ENCODE data around the gene APOL1.
"Not testable (repeated sequence)": the region's sequence is repeated elsewhere in the genome, so short reads cannot be mapped to it uniquely, and the experiment has no call there.

APOL1 gene

DNA sequence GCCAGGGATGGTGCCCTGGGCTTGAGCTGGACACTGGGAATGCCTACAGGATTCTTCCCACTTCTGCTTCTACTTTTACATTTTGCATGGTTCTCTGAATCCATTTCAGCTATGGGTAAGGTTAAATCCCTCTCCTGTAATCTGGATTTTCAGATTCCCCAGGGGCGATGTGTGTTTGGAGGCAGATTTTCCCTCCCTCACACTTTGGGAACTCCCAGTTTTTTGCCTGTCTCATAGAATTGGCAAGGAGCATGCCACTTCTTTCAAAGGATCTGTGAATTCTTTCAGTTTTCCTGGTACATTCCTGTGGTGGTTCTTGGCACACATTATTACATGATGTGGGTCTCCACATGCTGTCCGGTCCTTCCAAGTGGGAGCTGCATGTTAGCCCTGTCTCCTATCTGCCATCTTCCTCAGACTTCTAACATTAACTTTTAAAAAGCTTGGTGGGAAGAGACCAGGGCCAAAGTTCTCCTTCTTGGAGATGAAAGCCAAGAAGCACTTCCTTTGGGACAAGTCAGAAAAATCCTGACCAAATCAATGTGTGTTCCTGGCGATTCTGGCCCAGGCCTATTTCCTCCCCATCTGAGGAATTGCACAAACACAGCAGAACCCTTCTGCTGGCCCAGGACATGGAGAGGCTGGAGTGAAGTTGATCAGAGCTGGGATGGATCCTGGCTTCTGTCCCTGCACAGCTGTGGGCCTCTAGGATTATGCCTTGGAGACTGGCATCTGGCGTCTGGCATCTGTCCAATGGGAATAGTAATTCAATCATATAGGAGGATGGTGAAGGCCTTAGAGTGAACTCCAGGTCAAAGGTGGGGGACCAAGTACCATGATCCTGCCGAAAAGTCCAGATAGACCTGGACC lies 8.2 kb upstream of the APOL1 start:
- no peak for DNase-seq (ENCODE audit: extremely low read depth in 1 of 2, low read depth in 1 of 2)

DNA sequence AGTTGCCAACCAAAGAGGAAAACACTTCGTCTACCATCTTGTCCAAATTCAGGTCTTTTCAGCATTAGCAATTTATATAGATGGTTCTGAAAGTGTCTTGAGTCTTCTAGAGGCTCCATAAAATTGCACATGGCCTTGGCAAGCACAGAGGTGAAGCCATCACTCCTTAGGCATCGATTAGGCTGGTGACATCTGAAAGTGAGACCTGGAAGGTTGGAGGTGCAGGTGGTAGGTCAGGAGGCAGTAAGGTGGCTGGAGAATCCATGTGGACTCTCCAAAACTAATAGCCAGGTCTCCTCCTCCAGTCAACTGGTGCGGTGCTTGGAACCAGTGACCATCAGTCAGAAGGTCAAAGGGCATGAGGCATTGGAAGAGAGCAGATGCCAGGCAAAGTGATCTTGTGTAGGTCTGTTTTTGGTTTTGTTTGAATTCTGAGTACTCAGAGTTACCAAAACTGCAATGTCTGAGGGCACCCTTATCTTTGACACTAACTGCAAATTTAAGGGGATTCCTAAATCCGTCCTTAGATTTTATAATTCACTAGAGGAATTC lies 7.1 kb upstream of the APOL1 start:
- no peak for DNase-seq (ENCODE audit: extremely low read depth in 1 of 2, low read depth in 1 of 2)

DNA sequence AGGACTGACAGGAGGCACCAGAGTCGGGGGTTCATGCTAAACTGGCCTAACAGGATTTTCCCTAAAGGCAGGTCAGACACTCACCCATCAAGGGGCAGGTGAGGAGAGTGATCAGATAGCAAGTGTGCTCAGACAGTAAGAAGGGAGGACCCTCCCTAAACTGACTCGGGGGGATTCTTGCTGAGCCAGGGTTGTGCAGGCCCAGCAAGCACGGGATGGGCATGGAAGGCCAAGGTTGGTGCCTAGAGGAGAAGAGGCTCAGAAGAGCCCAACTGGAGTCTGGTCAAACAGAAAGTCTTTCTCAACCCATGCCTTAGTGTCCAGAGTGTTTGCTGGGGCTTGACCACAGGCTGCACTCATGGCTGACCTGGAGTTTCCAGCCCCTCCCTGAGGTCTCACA lies 6.2 kb upstream of the APOL1 start:
- DNase-seq (ENCODE audit: extremely low read depth in 1 of 2, low read depth in 1 of 2) = no peak

DNA sequence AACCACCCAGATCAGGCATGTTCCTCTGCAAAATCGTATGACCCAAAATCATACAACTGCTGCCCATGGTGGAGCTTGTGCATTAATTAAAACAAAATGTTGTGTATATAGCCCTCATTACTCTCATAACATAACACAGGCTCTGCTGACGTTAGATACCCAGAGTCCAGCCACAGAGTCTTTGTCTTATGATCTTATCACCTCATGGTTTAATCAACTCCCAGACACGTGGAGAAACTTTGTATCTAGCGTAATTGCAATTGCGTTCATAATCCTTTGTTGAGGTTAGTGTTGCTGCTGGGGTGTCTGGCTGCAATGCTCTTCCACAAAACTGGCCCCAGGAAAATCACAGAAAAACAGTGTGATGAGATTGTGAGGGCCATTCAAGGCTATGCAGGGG lies 5.0 kb upstream of the APOL1 start:
- no peak for DNase-seq (ENCODE audit: extremely low read depth in 1 of 2, low read depth in 1 of 2)

DNA sequence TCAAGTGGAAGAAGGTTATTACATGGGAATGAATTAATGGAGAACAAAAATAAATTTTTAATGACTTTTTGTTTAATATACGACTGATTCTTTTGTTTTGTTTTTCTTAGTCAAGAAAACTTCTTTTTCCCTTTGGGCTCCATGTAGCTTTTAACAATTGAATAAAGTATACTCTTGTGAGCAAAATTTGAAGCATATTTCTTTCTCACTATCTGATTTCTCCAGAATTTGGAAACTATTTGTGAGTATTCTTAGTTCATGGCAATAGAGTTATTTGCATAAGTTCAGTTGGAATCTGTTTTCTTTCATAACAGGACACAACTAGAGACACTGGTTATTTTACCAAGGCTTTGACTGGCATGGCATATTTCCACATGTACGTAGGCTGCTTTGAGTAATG lies 3.8 kb upstream of the APOL1 start:
- no peak for DNase-seq (ENCODE audit: extremely low read depth in 1 of 2, low read depth in 1 of 2)

DNA sequence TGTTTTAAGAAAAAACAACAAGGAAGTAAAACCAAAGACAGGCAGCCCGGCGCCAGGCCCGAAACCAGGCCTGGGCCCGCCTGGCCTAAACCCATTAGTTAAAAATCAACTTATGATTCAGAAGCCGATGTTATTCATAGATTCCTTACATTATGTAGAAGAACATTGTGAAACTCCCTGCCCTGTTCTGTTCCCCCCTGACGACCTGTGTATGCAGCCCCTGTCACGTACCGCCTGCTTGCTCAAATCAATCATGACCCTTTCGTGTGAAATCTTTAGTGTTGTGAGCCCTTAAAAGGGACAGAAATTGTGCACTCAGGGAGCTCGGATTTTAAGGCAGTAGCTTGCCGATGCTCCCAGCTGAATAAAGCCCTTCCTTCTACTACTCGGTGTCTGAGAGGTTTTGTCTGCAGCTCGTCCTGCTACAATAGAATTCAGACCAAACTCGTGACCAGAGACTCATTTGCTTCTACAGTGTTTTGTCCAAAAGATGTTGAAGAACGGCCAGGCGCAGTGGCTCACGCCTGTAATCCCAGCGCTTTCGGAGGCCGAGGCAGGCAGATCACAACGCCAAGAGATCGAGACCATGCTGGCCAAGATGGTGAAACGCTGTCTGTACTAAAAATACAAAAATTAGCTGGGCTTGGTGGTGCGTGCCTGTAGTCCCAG lies 2.5 kb upstream of the APOL1 start:
- DNase-seq (ENCODE audit: extremely low read depth in 1 of 2, low read depth in 1 of 2) = not testable (repeated sequence)

DNA sequence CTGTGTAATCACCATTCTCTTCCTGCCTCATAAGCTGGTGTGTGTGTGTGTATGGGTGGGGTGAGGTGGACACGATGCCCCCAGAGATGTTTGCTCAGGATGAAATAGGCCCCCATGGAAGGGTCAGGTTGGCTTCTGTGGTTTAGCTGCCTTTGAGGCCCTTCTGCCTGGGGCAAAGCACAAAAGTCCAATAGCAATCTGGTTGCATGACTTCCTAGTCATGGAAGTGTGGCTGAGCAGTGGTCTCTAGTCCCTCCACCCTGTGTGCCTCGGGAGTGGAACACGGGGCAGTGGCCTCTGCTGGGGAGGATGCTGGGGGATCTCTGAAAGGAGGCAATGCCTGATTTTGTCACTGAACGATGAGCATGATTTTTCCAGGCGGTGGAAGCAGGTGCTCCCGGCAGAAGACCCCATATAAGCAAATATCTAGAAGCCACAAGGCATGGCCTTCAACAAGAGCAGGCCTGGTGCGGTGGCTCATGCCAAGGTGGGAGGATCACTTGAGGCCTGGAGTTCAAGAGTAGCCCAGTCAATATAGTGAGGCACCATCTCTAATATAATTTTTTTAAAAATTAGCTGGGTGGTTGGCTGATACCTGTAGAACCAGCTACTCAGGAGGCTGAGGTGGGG lies 839 bp upstream of the APOL1 start:
- DNase-seq (ENCODE audit: extremely low read depth in 1 of 2, low read depth in 1 of 2) = not testable (repeated sequence)

DNA sequence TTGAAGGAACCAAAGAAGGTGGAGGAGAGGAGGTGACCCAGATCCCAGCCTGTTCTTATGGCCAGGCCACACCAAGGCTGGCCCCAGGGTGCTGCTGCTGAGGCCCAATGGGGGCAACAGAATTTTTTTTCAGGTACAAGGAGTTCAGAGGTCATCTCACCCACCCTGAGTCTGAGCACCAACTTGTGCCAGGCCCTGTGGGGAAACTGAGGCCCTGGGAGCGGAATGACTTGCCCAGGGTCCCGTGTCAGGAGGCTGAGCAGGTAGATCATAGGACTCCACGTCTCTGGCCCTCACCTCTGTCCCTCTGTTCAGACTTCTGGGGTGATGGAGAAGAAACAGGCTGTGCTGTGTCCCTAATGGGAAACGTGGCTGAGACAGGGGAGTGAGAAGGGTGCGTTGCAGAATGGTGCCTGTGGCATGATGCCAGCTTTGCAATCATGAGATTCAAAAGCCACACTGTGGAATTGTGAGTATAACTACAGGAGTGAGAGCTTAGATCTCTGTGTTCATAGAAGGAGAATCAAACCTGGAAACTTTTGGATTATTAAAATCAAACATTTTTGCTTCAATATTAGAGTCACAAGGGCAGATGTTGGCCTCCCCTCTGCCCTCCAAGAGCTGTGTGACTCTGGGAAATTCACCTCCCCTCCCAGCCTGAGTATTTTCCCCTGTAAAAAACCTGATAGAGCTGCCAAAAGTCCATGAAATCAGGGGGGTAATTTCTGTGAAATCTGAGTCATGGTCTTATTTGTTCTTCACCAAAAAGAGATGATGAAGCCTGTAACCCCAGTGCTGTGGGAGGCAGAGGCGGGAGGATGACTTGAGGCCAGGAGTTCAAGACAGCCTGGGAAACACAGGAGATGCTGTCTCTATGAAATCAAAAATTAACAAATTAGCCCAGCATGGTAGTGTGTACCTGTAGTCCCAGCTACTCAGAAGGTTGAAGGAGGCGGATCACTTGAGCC lies 874 bp downstream of the APOL1 start:
- DNase-seq (ENCODE audit: extremely low read depth in 1 of 2, low read depth in 1 of 2) = no peak

DNA sequence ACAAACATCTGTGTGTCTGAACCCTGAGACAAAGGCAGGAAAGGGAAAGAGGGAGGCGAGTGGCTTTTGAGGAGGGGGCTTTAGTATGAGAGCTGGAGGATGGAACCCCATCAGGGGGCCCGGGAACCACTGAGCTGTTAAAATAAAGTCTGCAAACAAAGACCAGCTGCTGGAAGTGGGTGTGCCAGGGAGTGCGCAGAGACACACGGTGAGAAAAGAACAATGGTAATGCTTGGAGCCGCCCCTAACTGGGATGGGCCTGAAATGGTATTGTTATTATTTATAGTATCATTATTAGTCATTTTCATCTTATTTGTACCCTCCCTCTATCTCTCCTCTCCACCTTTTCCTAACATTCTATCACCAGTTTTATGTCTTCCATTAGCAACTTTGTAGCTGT lies 2.6 kb downstream of the APOL1 start:
- not testable (repeated sequence) for DNase-seq (ENCODE audit: extremely low read depth in 1 of 2, low read depth in 1 of 2)

DNA sequence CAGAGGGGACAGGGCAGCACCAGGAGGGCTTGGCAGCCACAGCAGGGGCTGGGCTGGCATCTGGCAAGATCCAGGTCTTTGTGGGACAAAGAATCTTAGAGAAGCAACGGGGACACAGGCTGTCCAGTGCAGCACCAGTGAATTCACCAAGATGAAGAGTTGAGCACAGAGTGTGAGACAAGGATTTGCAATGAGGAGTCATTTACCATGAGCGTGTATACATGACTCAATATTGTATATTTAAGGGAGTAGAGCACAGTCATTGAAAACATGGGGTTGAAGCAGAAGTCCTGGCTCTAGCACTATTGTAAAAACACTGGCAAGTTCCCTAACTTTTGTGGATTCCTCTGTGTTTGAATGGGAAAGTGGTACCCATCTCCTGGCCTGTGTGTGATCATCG lies 3.5 kb downstream of the APOL1 start:
- no peak for DNase-seq (ENCODE audit: extremely low read depth in 1 of 2, low read depth in 1 of 2)

DNA sequence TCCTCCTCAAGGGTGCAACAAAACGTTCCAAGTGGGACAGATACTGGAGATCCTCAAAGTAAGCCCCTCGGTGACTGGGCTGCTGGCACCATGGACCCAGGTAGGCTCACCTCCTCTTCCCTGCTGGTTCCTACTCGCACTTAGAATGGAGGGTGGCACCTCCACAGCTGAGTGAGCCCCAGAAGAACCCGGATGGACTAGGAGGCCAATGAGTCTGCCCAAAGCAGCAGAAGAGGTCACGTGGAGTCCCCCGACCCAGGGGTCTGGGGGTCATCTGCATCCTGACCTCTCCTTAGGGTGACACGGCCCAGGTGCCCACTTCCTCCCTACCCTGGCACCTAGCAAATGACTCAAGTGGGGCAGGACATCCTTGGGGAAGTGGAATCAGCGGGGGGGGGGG lies 4.4 kb downstream of the APOL1 start:
- DNase-seq (ENCODE audit: extremely low read depth in 1 of 2, low read depth in 1 of 2) = no peak

DNA sequence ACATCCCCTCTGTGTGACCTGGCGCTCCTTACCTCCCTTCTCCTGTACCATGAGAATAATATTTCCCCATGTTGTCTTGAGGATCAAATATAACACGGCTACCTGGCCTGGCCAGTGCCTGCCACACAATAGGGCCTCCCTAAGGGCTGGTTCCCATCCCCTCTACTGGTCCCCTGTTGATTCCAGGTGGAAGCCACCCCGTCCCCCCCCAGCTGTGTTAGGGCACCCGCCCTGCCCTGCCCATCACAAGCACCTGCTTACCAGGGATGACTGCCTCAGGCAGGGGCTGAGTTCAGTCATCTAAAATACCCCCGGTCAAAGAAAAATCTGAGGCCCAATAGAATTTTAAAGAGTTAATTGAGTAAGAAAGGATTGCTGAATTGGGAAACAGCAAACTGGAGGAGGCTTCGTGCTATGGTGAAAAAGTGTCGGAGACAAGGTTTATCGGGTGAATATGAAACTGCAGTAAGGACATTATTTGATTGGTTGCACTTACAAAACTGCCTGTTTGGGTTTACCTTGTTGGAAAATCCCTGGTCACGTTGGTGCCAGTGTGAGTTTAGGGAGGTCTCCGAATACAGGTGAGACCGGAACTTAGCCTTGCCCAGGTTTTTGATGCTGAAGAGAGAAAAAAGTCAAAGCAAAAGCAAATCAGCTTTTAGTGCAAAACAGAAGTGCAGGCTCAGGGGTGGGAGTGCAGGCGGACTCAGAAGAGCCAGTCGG lies 5.2 kb downstream of the APOL1 start:
- DNase-seq (ENCODE audit: extremely low read depth in 1 of 2, low read depth in 1 of 2) = no peak

DNA sequence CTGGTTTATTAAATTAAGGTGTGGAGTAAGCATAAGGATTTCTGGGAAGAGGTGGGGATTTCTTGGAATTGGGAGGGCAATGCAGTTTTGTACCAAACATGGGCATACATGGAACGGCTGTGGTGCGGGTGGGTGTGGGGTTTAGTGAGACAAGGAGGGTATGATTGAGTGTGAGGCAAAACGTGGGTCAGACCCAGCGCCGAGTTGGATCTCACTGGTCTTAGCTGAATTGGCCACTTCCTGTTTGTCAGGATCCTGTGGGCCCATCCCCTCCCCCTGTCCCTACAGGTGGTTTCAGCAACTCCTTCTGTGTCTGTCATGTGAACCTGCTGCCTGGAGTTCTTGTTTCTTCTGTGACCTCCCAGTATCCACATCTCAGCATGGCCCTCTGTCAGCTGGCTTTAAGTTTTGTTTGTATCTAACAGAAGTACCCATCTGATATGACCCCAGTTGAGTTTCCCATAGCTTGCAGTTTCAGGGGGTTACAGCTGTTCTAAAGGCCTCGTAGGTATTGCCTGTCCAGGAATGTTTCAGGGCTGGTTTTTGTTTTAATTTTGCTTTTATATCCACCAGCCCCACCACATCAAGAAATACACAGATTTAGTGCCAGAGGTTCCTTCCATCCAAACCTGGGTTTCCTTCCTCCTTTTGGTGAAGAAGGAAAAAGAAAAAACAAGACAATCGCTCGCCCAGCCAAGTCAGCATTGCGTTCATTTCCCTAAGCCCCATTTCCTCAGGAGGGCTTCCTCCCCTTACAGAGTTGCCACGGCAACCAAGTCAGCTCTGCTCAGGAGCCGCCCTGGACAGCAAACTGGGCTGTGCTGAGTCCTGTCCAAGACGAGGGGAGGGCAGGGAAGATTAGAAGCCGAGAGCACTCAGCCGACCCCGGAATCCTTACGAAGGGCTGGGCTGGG lies 6.0 kb downstream of the APOL1 start:
- DNase-seq (ENCODE audit: extremely low read depth in 1 of 2, low read depth in 1 of 2) = no peak

DNA sequence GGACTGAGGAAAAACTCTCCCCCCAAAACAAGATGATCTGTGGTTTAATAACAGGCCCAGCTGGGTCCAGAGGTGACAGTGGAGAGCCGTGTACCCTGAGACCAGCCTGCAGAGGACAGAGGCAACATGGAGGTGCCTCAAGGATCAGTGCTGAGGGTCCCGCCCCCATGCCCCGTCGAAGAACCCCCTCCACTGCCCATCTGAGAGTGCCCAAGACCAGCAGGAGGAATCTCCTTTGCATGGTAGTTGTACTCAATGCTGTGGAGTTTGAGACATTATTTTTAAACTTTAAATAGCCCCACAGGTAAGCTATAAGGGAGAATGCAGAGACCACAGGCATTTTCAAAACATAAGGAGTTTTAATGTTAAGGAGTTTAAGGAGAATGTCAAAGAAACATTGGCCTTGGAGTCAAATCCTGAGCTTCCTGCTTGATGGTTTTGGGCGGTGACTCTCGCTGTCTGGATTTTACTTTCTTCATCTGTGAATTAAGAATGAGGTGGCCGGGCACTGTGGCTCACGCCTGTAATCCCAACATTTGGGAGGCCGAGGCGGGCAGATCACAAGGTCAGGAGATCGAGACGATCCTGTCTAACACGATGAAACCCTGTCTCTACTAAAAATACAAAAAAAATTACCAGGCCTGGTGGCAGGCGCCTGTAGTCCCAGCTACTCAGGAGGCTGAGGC lies 6.8 kb downstream of the APOL1 start:
- DNase-seq (ENCODE audit: extremely low read depth in 1 of 2, low read depth in 1 of 2) = no peak

DNA sequence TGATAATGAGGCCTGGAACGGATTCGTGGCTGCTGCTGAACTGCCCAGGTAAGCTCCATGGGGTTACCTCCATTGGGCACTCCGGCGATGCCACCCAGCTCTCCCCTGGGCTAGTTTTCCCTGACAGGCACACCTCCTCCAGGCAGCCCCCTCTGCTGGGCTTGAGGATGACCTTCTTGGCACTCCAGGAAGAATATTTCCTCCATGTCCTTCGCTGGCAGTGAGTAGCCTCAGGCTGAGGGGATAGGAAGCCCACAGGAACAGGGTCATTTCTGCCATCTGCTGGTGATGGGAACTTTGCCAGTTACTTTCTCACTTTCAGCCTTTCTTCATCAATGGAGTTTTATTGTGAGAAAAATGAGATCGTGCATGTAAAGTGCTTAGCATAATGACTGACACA lies 8.7 kb downstream of the APOL1 start:
- not testable (repeated sequence) for DNase-seq (ENCODE audit: extremely low read depth in 1 of 2, low read depth in 1 of 2)

DNA sequence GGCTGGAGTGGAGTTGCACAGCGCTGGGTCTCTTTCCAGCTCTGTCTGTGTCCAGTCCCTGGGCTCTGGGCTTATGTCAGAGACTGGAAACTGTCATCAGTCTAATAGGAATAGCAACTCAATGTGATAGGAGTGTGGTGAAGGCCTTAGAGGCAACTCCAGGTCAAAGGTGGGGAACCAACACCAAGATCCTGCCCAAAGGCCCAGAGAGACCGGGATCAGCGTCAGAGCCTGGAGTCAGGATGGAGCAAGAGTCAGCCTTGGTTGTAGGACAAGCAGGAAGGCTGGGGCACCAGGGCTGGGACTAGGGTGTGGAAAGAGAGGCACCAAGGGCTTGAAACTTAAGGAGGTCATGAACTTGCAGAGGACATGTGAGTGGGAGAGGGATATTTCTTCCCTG lies 9.4 kb downstream of the APOL1 start:
- not testable (repeated sequence) for DNase-seq (ENCODE audit: extremely low read depth in 1 of 2, low read depth in 1 of 2)

DNA sequence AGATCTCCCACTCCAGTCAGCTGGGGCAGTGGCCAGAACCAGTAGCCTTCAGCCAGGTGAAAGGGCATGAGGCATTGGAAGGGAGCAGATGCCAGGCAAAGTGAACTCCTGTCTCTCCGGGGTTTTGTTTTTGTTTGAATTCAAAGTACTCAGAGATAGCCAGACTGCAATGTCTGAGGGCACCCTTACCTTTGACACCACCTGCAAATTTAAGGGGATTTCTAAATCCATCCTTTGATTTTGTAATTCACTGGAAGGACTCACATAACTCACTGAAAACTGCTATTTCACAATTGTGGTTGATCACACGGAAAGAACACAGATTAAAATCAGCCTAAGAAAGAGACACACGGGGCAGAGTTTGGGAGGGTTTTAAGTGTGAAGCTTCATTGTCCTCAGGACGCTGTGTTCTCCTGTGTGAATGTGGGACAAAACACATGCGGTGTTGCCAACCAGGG lies 10.3 kb downstream of the APOL1 start:
- not testable (repeated sequence) for DNase-seq (ENCODE audit: extremely low read depth in 1 of 2, low read depth in 1 of 2)
